RWPE2 (cell line): ENCODE data around the gene MYL7.
A peak's percentile ranks its signal among the peaks of the same experiment; 100 is the strongest.

Experiments used
- ATAC-seq: fragments of 200-7000 bp; cut with Tn5 transposase; 3 replicates; pipeline ENCODE4 v1.9.1; 2021; ENCODE audit warnings: low read depth
- DNase-seq: peaks from one replicate; pipeline ENCODE4 v3.0.0-alpha.2; 2020; ENCODE audit warnings: low spot score
- H3K27ac ChIP-seq: fragments of 450-650 bp; 2 replicates; pipeline ENCODE4 v1.5.1; 2017; ENCODE audit warnings: mild to moderate bottlenecking; ENCODE audit not compliant: poor library complexity, severe bottlenecking
- H3K27me3 ChIP-seq: fragments of 250-450 bp; sonication (Bioruptor Pico); 2 replicates; pipeline ENCODE4 v1.5.1; 2021; ENCODE audit warnings: mild to moderate bottlenecking, moderate library complexity; ENCODE audit not compliant: insufficient read depth, poor library complexity, severe bottlenecking
- H3K36me3 ChIP-seq: fragments of 250-450 bp; sonication (Bioruptor Pico); 2 replicates; pipeline ENCODE4 v1.5.1; 2020; ENCODE audit warnings: low read depth, mild to moderate bottlenecking, moderate library complexity
- H3K4me1 ChIP-seq: fragments of 250-450 bp; sonication (Bioruptor Pico); 2 replicates; pipeline ENCODE4 v1.5.1; 2021; ENCODE audit warnings: mild to moderate bottlenecking, moderate library complexity; ENCODE audit not compliant: insufficient read depth, poor library complexity, severe bottlenecking
- H3K4me3 ChIP-seq: fragments of 250-450 bp; sonication (Bioruptor Pico); 2 replicates; pipeline ENCODE4 v1.5.1; 2021; ENCODE audit warnings: mild to moderate bottlenecking, moderate library complexity; ENCODE audit not compliant: severe bottlenecking
- H3K9me3 ChIP-seq: fragments of 250-450 bp; sonication (Bioruptor Pico); 2 replicates; pipeline ENCODE4 v1.5.1; 2021; ENCODE audit warnings: mild to moderate bottlenecking, moderate library complexity; ENCODE audit not compliant: severe bottlenecking
- TF ChIP-seq, protein P1 (sequence below): fragments of 450-650 bp; IDR thresholded peaks from one replicate; pipeline ENCODE4 v1.5.1; 2017; ENCODE audit warnings: mild to moderate bottlenecking, moderate library complexity; ENCODE audit not compliant: poor library complexity, severe bottlenecking

MYL7 gene

DNA sequence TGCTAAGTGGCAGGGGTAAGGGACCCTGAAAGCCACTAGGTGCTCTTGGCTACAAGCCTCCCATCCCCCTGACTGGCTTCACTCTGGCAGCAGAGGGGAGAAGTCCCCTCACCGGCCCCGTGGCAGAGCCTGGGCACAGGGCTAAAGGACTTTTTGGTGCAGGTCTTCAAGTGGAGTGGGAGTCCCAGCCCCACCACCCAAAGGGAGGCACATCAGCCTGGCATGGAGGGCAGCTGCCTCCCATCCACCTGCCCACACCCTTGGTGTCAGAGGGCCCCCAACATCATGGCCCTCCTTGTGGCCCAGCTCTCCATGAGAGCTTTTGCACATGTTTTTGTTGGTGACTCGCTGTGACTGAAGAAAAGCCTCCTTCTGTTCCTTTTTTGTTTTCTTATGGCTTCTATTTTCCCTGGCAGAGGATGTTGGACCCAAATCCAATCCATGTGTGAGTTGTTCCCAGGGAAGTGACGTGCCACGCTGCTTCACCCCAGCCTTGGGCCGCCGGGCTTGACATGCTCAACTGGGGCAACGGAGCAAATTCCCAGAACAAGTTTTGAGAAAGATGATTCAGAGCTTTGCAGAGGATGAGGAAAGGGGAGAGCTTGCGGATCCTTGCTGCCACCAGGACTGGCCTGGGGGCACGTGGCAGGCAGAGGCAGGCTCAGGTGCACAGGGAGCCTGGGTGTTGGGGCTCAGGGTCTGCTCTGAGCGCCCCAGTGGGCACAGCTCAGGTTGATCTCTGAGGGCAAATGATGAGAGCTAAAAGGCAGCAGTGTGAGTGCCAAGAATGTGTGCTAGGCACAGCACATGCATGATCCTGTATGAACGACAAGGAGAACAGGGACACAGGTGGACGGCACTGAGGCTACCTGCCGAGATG is 38.9 kb downstream of the MYL7 start:
- Histone ChIP-seq H3K9me3 (no peaks in the 10 kb centered on the region), H3K27ac (peak overlapping the region; percentile 19), H3K27me3 (no peaks in the 10 kb centered on the region), H3K36me3 (no peaks in the 10 kb centered on the region), H3K4me1 (peaks cover 16% of the 10 kb centered on the region), H3K4me3 (no peak overlapping the region)
- TF ChIP-seq, protein P1, sequence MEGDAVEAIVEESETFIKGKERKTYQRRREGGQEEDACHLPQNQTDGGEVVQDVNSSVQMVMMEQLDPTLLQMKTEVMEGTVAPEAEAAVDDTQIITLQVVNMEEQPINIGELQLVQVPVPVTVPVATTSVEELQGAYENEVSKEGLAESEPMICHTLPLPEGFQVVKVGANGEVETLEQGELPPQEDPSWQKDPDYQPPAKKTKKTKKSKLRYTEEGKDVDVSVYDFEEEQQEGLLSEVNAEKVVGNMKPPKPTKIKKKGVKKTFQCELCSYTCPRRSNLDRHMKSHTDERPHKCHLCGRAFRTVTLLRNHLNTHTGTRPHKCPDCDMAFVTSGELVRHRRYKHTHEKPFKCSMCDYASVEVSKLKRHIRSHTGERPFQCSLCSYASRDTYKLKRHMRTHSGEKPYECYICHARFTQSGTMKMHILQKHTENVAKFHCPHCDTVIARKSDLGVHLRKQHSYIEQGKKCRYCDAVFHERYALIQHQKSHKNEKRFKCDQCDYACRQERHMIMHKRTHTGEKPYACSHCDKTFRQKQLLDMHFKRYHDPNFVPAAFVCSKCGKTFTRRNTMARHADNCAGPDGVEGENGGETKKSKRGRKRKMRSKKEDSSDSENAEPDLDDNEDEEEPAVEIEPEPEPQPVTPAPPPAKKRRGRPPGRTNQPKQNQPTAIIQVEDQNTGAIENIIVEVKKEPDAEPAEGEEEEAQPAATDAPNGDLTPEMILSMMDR, result no peak
- peak; percentile 57 for ATAC-seq
- no peak for DNase-seq

DNA sequence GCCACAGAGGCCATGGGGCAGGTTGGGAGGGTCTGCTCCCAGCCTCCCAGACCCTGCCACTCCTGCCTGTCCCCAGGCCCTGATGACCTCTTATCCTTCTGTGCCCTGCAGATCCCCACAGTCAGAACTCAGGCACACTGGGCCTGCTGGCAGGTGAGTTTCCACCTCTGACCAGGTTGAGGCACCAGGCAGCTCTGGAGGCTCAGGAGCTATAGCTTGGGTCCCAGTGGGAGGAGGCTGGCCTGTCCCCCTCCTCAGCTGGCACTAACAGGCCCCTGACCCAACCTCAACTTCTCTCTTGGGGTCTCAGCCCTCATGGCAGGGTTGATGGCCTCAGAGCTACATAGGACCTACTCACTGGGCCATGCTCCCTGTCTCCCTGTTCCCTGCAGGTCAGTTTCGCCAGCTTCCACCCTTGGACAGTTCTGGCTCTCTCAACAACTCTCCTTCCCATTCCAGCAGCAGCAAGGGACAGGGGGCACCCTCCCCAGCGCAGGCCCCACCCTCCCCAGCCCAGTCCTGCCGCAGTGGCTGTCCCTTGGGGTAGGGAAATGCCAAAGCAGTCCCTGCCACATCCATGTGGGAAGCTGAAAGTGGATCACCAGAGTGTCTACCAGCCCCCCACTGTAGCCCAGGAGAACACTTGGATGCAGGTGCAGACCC is 39.7 kb downstream of the MYL7 start:
- DNase-seq (no peak), ATAC-seq (no peak)
- no peak overlapping the region for H3K4me3 ChIP-seq
- H3K9me3 ChIP-seq, result no peaks in the 10 kb centered on the region
- TF ChIP-seq, protein P1, result no peak
- no peaks in the 10 kb centered on the region for H3K36me3 ChIP-seq
- H3K4me1 ChIP-seq, result peaks cover 16% of the 10 kb centered on the region
- peak overlapping the region; percentile 19 for H3K27ac ChIP-seq
- no peaks in the 10 kb centered on the region for H3K27me3 ChIP-seq

DNA sequence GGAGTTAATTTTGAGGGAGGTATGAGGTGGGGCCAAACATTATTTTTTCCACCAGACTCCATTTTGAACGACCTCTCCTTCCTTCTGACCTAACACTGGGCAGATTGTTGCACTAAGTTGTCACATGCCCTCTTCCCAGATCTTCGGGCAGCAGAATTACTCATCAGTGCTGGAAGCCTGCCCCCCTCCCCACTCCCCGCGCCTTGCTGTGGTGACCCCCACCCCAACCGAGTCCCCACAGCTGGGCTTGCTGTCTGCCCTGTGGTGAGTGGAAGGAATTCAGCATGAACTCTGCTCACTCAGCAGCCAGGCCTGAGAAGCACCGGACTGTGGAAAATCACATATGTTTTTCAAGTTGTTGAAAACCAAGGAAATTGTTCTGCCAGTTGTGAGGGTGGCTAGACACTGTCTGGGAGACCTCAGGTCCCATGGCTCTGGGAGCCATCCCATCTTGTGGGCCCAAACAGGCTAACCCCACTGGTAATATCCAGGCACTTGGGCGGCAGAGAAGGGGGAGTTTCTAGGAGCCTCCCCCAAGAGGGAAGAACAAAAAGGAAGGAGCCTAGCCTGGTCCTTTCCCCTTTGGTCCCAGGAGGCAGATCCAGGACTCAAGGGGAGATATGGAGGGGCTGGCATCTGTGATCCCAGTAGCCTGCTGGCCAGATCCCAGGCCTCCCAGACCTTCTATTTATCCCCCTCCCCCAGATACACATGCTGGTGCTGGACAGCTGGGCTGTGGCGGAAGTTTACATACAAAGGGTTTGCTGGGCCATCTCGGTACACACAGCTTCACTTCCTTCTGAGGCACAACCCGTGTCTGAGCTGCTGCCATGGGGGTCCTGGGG is 40.5 kb downstream of the MYL7 start:
- ATAC-seq, result no peak
- Histone ChIP-seq H3K36me3 (no peaks in the 10 kb centered on the region), H3K4me3 (no peak overlapping the region), H3K4me1 (peaks cover 13% of the 10 kb centered on the region), H3K9me3 (no peaks in the 10 kb centered on the region), H3K27me3 (no peaks in the 10 kb centered on the region), H3K27ac (no peak overlapping the region)
- TF ChIP-seq, protein P1, result no peak
- DNase-seq, result no peak

DNA sequence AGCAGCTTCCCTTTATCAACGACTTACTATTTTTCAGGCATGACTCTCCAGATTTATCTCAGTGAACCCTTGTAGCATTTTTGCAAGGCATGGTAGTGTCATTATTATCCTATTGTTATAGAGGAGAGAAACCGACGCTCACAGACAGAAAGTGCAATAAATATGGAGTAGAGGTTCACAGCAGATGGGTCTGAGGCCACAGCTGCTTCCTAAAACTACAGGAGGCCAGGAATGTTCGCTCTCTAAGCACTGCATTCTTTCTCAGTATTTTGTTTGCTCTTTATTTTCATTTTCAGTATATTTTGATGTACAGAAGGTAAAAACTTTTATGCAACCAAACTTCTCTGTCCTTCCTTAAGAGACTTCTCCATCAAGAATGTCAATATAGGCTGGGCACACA is 41.5 kb downstream of the MYL7 start:
- no peaks in the 10 kb centered on the region for H3K9me3 ChIP-seq
- DNase-seq (no peak), ATAC-seq (no peak)
- H3K4me3 ChIP-seq, result no peak overlapping the region
- TF ChIP-seq, protein P1, result no peak
- H3K4me1 ChIP-seq, result peaks cover 7% of the 10 kb centered on the region
- H3K27ac ChIP-seq, result no peak overlapping the region
- no peaks in the 10 kb centered on the region for H3K36me3 ChIP-seq
- no peaks in the 10 kb centered on the region for H3K27me3 ChIP-seq
